Measurements from ENCODE around the gene CENPC.

CENPC gene

DNA sequence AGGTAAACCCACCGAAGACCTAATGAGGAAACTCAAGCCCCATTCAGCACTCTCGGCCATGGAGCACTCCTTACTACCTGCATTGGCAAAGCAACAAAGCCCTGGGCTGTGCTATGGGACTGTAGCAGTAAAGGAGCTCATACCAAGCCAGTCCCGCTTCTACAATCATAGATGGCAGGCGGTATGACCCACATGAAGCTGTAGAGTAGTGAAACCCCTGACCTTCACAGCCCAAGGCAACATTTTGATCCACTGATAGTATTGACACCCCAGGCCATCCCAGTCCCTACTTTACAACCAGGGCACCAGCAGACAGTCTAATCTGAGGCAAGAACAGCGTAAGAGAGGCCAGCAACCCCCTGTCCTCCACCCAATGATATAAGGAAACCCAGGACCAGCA lies 25.2 kb downstream of the CENPC start:
- no peak for DNase-seq (ENCODE audit: low read depth)
- TF ChIP-seq, protein P1, sequence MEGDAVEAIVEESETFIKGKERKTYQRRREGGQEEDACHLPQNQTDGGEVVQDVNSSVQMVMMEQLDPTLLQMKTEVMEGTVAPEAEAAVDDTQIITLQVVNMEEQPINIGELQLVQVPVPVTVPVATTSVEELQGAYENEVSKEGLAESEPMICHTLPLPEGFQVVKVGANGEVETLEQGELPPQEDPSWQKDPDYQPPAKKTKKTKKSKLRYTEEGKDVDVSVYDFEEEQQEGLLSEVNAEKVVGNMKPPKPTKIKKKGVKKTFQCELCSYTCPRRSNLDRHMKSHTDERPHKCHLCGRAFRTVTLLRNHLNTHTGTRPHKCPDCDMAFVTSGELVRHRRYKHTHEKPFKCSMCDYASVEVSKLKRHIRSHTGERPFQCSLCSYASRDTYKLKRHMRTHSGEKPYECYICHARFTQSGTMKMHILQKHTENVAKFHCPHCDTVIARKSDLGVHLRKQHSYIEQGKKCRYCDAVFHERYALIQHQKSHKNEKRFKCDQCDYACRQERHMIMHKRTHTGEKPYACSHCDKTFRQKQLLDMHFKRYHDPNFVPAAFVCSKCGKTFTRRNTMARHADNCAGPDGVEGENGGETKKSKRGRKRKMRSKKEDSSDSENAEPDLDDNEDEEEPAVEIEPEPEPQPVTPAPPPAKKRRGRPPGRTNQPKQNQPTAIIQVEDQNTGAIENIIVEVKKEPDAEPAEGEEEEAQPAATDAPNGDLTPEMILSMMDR (IDR thresholded peaks at IDR 0.05; ENCODE audit: insufficient read depth, low read depth, low read length, missing control alignments) = no peak
- no peak overlapping the region for H3K4me3 ChIP-seq (ENCODE audit: low read length)

- H3K4me3 ChIP-seq (ENCODE audit: low read length) = no peak overlapping the region
- DNase-seq (ENCODE audit: low read depth) = no peak
- TF ChIP-seq, protein P1 (IDR thresholded peaks at IDR 0.05; ENCODE audit: insufficient read depth, low read depth, low read length, missing control alignments) = no peak
Measured at GRCh38 chr4:67512501-67512900, 32.8 kb downstream of the CENPC start.

DNA sequence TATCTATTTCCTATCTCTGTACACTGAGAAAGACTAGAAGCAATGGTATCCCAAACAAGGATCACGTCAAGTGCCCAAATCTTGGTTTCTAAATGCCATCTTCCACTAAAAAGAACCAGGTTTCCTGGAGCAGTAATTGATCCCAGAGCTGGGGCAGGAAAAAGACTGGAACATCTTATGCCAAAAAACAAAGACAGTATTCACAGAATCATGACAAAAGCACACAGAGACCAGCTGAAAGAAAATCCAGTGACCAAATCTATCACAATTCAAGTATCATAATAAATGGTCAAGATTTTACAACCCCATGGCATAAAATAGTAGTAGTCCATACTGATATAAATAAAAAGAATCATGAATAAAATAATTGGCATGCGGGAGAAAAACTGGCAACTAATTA lies 44.9 kb downstream of the CENPC start:
- no peak for DNase-seq (ENCODE audit: low read depth)
- TF ChIP-seq, protein P1 (IDR thresholded peaks at IDR 0.05; ENCODE audit: insufficient read depth, low read depth, low read length, missing control alignments) = no peak
- H3K4me3 ChIP-seq (ENCODE audit: low read length) = no peak overlapping the region

DNA sequence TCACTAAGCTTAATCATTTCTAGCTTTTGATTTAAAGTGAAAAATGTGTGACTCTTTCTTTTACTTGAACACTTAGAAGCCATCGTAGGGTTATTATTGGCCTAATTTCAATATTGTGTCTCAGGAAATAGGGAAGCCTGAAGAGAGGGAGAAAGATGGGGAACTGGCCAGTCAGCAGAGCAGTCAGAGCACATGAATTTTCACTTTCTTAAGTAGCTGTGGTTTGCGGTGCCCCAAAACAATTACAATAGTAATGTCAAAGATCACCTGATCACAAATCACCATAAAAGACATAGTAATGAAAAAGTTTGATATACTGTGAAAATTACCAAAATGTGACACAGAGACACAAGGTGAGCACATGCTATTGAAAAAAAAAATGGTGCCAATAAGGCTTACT lies 45.5 kb downstream of the CENPC start:
- TF ChIP-seq, protein P1 (IDR thresholded peaks at IDR 0.05; ENCODE audit: insufficient read depth, low read depth, low read length, missing control alignments) = no peak
- DNase-seq (ENCODE audit: low read depth) = no peak

GRCh38 chr4:67483868-67484602 lies 61.3 kb downstream of the CENPC start:
- DNase-seq (ENCODE audit: low read depth) = no peak
- H3K4me3 ChIP-seq (ENCODE audit: low read length) = no peak overlapping the region
- TF ChIP-seq, protein P1 (IDR thresholded peaks at IDR 0.05; ENCODE audit: insufficient read depth, low read depth, low read length, missing control alignments) = no peak

More for the DNA sequence above, 45.5 kb downstream of the CENPC start:
- no peak overlapping the region for H3K4me3 ChIP-seq (ENCODE audit: low read length)

DNA sequence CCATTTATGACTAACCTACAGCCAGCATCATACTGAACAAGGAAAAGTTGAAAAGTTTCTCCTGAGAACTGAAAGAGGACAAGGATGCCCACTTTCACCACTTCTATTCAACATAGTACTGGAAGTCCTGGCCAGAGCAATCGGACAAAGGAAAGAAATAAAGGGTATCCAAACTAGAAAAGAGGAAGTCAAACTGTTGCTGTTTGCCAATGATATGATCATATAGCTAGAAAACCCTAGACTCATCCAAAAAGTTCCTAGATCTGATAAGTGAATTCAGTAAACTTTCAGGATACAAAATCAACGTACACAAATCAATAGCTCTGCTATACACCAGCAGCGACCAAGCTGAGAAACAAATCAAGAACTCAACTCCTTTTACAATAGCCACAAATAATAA lies 64.5 kb downstream of the CENPC start:
- H3K4me3 ChIP-seq (ENCODE audit: low read length) = no peak overlapping the region
- no peak for DNase-seq (ENCODE audit: low read depth)
- TF ChIP-seq, protein P1 (IDR thresholded peaks at IDR 0.05; ENCODE audit: insufficient read depth, low read depth, low read length, missing control alignments) = no peak

- DNase-seq (ENCODE audit: low read depth) = no peak
- TF ChIP-seq, protein P1 (IDR thresholded peaks at IDR 0.05; ENCODE audit: insufficient read depth, low read depth, low read length, missing control alignments) = no peak
- H3K4me3 ChIP-seq (ENCODE audit: low read length) = no peak overlapping the region
Measured at GRCh38 chr4:67475155-67475554, 70.1 kb downstream of the CENPC start.

Data from epithelial cell of esophagus (primary cell).